GM08714 (cell line): ENCODE data around the gene DOCK4.

ENCODE experiments used
- H3K4me3 ChIP-seq: fragments of 200-500 bp; sonication (Bioruptor generic); 2 replicates; pipeline ENCODE4 v1.5.1; 2014; ENCODE audit warnings: mild to moderate bottlenecking, low read length, inconsistent platforms
- ZNF274 ChIP-seq: IDR thresholded peaks from 2 replicates; pipeline ENCODE4 v1.6.1; 2012; ENCODE audit warnings: mild to moderate bottlenecking, low read depth, low read length

DOCK4 gene

DNA sequence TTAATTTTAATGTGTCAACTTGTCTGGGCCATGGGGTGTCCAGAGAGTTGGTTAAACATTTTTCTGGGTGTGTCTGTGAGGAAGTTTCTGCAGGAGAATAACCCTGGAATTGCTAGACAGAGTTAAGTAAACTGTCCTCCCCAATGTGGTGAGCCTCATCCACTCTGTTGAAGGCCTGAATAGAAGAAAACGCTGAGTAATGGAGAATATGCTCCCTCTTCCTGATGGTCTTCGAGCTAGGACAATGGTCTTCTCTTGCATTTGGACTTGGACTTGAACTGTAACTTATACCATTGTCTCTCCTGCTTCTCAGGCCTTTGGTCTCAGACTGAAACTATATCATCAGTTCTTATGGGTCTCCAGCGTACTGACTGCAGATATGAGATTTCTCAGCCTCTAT is 347.9 kb downstream of the DOCK4 start:
- no peak overlapping the region for H3K4me3 ChIP-seq
- no peak for TF ChIP-seq ZNF274

DNA sequence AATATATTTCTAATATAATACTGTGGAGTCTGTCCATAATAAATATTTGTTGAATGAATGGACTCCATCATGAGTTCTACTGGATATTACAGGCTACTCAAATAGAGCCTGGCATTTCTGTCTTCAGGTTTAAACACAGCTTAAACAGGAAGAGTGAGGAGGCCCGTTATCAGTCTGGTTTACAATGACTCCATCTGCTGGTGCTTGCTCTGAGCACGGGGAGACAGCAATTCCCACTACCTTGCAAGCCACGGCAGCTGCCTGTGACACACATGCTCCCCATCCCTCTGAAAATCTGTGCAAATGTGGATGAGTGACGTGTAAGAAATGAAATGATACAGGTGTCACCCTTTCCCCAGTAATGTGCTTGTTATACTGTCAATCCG is 350.4 kb downstream of the DOCK4 start:
- no peak overlapping the region for H3K4me3 ChIP-seq
- no peak for TF ChIP-seq ZNF274

DNA sequence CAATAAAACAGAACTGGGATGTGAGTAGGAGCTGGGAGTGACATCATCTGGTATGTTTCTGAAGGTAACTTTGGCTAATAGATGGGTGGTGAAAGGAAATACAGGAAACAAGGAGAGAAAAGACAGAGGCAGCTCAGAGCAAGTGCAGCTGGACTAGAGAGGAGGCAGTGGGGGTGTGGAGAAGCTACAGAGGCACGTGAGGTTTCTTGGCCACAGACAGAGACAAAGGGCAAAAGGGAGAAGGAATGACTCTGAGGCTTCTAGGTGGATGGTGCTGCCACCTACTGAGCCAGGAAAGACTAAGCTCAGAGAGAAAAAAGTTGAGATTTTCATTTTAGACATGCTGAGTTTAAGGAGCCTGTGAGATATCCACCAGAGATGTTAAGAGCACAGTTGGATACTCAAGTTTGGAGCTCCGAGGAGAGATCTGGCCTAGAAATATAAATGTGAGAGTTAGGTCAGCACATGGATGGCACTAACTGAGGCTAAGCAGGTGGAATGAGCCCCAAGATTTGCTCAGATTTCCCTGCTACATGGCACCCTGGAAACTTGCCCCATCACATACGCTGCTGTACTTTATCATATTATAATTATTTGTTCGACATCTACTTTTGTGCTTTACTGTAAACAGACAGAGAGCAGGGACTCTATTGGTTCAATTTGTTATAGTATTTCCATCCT is 350.9 kb downstream of the DOCK4 start:
- H3K4me3 ChIP-seq = no peak overlapping the region
- TF ChIP-seq ZNF274 = no peak

DNA sequence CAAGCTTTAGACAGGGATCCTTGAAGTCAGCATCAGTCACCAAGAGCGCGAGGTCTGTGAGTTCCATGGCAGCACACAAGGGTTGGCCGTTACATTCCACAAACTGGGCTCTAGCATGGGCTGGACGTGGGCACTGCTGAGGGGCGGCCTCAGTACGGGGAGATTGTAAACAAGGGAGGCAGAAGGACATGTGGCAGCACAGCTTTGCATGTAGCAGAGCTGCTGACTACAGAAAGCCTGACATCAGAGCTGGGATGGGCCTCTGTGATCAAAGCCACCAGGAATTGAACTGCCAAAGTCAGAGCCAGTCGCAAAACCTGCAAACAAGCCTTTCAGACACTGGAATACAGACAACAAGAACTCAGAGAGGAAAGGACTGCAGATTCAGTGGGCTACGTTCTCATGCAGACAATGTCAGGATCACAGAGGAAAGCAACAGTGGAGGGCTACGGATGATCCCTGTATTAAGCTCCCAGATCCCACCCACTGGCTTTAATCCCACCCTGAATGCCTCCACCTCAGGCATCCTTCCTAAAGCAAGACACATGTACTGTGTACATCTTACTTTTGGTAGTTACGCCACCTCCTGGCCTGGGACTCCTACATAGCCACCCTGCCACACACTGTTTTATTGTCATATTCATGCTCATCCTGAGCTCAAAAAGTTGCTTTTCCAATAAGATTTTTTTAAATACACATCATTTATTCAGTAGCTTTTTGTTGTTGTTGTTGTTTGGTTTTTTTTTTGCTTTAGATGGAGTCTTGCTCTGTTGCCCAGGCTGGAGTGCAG is 352.8 kb downstream of the DOCK4 start:
- TF ChIP-seq ZNF274 = no peak
- H3K4me3 ChIP-seq = no peak overlapping the region

DNA sequence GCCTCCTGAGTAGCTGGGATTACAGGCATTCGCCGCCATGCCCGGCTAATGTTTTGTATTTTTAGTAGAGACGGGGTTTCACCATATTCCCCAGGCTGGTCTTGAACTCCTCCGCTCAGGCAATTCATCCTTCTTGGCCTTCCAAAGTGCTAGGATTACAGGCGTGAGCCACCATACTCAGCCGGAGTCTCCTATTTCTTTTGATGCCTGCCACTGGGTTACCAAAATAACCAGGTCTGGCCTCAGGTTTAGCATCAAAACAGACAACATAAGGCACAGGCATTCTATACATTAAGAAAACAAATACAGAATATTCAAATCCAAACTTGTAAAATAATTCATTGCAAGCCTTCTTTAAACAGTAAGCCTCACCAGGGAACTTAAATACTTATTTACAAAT is 354.1 kb downstream of the DOCK4 start:
- no peak overlapping the region for H3K4me3 ChIP-seq
- TF ChIP-seq ZNF274 = no peak

DNA sequence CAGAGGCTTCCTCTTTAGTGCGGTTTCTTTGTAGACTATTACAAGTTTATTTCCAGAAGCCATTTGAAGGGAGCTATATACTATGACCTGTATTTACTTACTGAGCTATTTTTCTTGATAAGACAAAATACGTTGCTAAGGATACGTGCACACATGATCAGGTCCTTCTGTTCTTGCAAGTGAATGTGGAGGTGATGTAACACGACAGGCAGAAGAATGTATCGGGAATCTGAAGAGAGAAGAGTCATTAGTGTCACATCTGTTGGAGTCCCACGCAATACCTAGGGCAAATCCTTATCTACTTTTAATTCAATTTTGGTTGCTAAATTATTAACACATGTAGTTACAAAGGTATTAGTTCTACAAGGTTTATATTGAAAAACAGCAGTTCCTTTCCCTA is 359.3 kb downstream of the DOCK4 start:
- H3K4me3 ChIP-seq = no peak overlapping the region
- TF ChIP-seq ZNF274 = no peak

DNA sequence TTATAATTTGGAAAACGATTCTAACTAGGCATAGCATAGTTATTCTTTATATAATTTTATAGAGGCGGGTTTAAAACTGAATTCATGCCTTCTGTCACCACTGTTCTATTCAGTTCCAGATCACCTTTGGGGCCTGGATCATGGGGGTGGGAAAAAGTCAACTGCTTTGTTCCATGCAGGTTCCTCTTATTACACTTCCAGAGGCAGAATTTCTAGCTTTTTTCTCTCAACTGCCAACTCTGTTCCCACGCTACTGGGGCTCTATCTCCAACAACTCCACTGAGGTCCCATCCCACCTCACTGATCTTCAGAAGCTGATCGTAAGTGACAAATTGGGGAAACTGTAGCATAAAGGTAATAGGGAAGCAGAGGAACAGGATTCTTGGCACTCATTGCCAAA is 360.3 kb downstream of the DOCK4 start:
- H3K4me3 ChIP-seq = no peak overlapping the region
- TF ChIP-seq ZNF274 = no peak

DNA sequence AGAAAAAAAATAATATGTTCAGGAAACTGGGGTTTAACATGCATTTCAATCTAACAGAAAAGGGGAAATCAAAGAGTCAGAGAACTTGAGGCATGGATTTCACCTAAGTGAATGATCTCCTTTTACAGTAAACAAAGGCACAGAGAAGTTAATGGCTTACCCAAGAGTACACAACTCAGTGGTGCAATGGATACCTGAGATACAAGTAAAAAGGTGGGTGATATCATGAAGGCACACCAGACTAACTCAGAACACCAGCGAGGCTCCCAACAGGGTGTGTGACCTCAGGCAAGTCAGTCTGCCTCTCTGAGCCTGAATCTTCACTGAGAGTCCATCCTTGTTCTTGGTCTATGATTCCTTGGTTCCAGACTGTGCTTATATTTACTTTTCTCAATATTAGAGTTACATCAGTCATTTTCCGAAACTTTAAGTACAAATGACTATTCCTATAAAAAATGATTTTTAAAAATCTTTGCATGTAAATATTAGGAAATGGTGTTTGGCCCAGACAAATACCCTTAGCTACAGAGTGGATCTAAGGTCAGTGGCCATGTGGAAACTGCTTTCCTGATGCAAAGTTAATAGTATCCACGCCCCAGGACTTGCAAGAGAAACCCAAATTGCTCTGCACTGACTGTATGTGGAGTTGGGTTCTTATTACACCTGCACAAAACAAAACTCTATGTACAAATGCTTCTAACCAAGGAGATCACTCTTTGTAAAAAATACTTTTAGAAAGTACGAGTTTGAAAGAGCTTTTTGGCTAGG is 361.1 kb downstream of the DOCK4 start:
- no peak overlapping the region for H3K4me3 ChIP-seq
- no peak for TF ChIP-seq ZNF274

DNA sequence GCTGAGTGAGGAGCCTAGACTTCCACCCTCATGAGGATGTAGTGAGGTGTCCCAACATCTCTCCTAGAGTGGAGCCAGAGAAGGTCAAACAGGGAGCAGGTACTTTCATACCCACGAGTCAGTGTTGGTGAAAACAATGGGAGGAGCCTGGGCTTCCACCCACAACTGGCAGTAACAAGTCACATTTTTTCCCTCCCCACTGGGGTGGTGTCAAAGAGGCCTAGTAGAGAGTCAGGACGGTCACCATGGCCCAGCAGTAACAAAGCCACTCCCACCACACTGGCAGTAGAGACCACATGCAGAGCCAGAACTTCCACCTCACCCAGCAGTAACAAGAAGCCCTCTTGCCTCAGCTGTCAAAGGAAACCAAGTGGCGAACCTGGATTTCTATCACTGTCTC is 363.7 kb downstream of the DOCK4 start:
- no peak overlapping the region for H3K4me3 ChIP-seq
- no peak for TF ChIP-seq ZNF274

DNA sequence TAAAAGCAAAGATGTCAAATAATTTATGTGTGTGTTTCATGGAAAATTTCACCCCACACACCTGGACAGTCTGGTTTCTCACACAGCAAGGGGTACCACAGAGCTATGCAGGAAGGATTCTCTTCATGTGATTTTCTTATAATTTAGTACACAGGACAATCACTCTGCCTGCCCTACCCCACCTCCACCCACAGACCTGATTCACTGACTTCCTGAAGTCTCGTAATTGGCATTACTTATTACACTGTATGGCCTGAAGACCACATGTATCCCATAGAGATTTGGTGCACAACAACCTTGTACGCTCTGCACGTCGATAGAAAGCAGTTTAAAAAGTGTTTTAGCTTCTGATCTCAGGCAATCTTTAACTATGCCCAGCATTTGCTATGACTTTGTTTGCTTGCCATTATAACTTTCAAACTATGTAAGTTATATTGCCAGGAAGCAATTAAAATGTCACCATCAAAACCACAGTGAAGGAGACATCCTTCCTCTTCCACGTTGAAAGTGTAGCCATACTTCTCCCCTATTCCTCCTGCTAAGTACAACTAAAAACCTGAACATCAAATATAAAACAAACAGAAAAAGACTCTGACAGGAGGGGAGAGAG is 364.5 kb downstream of the DOCK4 start:
- H3K4me3 ChIP-seq = no peak overlapping the region
- no peak for TF ChIP-seq ZNF274

DNA sequence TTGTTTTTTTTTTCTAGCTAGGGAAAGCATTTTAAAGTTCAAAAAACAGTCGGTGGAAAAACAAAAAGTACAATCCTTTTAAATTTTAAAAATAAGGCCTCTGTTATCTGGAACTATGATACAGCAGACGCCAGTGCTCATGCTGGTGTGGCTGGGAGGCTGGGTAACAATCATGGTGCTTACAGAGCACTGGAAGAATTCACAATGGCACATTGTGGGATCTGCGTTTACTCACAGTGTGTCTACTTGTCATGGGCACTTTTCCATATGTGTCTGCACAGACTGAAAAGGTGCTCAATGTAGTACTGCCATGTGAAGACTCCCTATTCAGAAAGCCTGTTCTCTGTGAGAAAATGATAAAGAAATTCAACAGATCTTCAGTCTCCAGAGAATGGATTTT is 365.7 kb downstream of the DOCK4 start:
- H3K4me3 ChIP-seq = no peak overlapping the region
- TF ChIP-seq ZNF274 = no peak

DNA sequence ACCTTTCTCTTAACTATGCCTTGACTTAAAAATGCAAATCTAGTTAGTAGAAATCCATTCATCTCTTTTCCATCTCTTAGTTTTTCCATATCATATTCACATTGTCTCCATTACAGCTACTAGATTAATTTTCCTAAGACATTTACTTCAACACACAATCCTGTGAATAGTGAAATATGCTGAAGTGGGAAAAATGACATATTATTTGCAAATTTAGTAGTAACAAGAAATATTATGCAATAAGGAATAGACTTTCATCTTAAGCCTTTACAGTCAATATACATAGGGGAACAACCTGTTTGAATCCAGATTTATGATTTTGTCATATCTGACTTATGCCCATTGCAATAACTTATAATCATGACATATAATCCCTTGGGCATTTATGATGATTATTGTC is 366.9 kb downstream of the DOCK4 start:
- no peak for TF ChIP-seq ZNF274
- H3K4me3 ChIP-seq = no peak overlapping the region

DNA sequence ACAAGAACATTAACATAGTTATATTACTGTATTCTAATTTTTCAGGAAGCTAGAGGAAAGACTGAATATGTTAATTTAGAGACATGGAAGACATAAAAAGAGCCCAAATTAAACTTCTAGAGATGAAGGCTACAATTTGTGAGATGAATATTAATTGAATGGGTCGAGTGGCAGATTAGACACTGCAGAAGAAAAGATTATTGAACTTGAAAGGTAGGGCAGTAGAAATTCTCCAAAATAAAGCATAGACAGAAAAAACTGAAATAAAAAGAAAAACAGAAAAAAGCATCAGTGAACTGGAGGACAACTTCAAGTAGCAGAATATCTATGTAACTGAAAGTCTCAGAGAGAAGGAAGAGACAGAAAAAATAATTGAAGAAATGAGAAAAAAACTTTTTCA is 369.6 kb downstream of the DOCK4 start:
- no peak for TF ChIP-seq ZNF274
- no peak overlapping the region for H3K4me3 ChIP-seq

DNA sequence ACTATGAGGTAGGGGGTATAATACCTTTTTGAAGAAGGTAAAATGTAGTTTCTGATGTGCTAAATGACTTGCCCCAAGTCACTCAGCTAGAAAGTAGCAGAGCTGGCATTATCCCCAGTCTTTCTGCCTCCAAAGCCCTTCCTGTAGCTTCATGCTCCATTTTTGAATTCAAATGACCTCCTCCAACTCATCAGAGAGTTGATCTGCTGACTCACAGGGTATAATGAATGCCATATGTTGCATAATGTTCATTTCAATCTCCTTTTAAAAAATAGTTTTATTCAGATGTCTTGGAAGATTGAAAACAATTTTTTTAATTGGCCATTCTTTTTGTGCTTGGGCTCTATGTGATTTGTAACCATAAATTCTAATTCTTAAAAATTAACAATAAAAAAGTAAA is 371.1 kb downstream of the DOCK4 start:
- TF ChIP-seq ZNF274 = no peak
- H3K4me3 ChIP-seq = no peak overlapping the region
